NOMO-1 (cell line): ENCODE measurements around the gene WDR73.

Experiments used
- DNase-seq, 2 experiments: peaks; one replicate each; lab custom pipeline; 2025; ENCODE audit not compliant: unreplicated experiment in 2 of 2; lab: John Stamatoyannopoulos, UW

Gene WDR73

DNA sequence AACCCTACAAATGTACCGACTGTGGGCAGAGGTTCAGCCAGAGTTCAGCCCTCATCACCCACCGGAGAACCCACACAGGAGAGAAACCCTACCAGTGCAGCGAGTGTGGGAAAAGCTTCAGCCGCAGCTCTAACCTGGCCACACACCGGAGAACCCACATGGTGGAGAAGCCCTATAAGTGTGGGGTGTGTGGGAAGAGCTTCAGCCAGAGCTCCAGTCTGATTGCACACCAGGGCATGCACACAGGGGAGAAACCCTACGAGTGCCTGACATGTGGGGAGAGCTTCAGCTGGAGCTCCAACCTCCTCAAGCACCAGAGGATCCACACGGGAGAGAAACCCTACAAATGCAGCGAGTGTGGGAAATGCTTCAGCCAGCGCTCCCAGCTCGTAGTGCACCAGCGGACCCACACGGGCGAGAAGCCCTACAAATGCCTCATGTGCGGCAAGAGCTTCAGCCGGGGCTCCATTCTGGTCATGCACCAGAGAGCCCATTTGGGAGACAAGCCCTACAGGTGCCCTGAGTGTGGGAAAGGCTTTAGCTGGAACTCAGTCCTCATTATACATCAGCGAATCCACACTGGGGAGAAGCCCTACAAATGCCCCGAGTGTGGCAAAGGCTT, 32.6 kb downstream of the WDR73 start:
- no peak for DNase-seq

DNA sequence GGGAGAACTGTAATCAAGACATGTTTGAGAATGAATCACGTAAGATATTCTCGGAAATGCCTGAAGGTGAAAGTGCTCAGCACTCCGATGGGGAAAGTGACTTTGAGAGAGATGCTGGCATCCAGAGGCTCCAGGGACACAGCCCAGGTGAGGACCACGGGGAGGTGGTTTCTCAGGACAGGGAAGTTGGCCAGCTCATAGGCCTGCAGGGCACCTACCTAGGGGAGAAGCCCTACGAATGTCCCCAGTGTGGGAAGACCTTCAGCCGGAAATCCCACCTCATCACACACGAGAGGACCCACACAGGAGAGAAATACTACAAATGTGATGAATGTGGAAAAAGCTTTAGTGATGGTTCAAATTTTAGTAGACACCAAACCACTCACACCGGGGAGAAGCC, 33.5 kb downstream of the WDR73 start:
- no peak for DNase-seq

DNA sequence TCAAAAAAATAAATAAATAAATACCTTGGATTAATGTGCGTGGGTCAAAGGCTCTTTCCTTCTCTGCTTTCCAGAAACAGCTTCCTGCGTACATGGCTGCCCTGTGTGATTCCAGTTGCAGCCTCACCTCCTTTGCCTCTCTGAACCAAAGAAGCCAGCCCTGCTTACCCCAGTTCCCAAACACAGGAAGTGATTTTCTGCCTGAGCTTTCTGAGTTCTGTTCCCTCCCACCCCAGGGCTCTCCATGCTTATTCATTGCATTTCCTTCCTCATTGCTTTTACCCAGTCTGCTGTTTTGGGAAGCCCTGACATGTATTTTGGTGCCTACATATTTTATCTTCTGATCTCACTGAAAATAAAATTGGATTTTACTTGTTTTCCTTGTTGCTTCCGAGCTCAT, 37.8 kb downstream of the WDR73 start:
- peak; percentile 41 to 44 for DNase-seq

DNA sequence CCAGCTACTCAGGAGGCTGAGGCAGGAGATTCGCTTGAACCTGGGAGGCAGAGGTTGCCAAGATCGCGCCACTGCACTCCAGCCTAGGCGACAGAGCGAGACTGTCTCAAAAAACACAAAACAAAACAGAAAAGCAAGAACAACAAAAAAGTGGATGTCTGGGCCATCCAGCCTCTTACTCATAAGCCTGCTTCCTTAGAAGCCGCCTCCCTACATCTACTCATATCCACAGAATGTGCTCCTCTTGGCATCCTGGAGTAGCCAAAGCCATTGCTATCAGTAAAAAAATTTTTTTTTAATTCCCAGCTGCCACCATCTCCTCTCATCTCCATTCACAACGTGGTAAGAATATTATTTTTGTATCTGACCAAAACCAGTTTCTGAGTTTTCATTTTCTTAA, 42.5 kb downstream of the WDR73 start:
- no peak for DNase-seq

DNA sequence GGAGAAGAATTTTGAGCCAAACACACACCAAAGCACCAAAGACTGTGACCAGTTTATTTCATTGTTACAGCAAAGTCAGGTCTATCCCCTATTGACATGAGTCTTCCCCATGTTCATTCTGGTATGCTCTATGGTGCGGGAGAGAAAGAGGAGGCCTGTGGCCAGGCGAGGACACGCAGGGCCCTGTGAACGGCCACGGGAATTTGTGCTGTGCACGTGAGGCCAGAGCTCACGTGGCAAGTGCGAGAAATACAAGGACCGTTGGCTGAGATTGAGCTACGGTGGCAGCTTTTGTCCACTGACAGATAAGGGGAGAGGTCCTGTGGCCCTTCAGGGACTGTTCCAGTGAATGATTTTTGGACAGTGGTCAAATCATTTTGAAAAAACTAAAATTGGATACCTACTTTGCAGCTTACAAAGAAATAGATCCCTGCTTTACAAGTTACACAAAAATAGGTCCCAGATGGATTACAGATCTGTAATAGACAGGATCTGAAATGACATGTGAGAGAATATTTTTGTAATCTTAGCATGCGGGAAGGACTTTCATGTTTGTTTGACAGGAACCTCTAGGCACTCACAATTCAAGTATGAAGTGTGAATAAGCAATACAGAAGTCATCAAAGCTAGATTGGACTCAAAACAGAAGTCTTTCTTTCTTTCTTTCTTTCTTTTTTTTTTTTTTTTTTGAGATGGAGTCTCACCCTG, 44.1 kb downstream of the WDR73 start:
- no peak for DNase-seq

DNA sequence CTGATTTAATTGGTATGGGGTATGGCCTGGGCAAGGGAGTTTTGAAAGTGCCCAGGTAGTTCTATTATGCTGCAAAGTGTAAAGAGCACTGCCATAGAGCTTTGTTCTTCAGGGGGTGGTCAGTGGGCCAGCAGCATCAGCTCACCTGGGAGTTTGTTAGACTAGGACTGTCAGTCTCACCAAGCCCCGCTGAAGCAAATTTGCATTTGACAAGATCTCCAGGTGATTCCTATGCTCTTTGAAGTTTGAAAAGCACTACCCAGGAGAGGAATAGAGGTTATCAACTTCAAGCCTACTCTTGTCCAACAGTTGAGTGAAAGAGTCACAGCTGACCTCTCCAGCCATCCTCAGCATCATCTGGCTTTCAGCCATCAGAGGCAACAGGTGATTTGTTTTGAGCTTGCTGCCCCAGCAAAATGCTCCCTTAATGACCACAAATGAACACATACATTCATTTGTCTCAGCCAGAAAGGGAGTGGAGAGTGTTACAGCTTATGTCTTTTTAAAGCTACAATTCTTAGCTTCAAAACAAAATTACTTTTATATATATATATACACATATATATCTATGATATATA, 45.3 kb downstream of the WDR73 start:
- no peak for DNase-seq

DNA sequence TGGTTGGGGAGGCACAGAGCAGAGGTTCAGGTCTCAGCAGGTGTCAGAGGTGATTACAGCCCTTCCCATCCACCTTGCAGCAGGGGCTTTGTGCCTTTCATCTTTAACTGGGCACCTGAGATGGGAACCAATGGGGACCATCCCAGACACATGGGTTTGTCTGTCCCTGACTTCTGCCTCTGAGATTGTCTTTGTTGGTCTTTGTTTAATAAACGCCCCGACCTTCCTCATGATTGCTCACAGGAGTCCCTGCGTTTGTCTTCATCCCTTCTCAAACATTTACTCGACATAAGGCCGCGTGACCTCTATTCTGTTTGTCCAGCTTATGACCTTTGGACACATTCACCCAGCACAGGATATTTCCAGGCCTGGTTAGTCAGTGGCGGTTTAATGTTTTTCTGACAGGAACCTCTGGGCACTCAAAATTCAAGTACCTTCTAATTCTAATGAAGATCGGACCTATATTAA, 47.4 kb downstream of the WDR73 start:
- no peak for DNase-seq

DNA sequence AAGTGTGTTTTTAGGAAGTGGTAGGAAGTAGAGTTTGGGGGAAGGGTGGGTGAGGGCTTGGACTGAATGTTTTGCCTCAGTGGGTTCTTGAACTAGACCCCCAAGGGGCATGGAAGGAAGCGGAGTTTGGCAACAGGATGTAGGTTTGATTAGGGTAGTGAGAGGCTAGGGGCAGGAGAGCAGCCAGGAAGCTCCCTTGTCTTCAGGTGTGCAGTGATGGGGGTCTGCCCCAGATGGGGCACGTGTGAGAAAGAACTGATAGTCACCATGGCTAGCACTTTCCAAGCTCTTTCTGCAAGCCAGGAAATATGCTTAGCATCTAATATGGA, 48.6 kb downstream of the WDR73 start:
- DNase-seq, result no peak

DNA sequence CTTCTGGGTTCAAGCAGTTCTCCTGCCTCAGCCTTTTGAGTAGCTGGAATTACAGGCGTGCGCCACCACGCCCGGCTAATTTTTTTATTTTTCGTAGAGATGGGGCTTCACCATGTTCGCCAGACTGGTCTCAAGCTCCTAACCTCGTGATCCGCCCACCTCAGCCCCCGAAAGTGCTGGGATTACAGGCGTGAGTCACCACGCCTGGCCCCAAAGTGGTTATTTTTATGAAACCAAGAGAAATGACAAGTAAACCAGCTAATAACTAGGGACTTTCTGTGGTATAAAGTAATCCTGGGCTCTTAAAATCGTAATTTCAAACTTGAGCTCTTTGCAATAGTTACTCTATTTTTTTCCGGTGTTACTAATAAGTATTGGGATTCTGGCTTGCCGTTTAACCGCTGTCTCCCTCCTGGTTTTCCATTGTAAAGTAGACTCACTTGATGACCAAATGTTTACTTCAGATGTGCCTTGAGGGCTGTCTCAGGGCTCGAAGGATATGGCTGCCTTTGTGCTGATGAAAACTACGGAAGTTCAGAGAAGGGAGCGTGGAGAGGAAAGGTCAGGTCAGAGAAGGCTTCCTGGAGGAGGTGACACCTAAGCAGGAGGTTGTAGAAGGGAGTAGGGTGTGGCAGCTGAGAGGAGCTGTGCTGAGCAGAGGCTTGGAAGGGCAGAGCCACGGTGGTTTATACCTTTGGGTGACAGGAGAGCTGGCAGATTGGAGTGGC, 49.1 kb downstream of the WDR73 start:
- no peak for DNase-seq

DNA sequence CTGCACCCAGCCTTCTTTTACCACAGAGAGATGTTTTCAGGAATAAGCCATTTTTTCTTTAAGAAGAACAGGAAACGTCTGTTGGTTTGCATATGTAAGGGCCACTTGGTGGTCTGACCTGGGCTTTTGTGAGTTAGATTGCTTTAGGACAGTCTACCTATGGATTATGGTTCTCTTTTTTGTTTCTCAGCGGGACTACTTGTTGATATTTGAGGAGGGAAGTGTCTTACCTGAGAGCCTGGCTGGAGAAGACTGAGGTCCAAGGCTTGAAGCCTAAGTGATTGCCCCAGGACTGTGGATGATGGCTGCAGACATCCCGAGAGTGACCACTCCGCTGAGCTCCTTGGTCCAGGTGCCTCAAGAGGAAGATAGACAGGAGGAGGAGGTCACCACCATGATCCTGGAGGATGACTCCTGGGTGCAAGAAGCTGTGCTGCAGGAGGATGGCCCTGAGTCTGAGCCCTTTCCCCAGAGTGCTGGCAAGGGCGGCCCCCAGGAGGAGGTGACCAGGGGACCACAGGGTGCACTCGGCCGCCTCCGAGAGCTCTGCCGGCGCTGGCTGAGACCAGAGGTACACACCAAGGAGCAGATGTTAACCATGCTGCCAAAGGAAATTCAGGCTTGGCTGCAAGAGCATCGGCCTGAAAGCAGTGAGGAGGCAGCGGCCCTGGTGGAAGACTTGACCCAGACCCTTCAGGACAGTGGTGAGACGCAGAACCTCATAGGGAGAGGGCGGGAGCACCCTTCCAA, 50.3 kb downstream of the WDR73 start:
- DNase-seq, result no peak

DNA sequence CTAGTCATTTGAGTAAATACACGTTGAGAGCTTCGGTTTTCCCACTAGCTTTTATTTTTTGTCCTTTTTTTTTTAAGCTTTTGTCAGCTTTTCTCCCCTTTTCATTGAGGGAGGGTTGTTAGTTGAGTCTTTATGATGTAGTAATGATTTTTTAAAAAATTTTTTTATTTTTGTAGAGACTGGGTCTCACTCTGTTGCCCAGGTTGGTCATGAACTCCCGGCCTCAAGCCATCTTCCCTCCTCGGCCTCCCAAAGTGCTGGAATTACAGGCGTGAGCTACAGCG, 52.6 kb downstream of the WDR73 start:
- DNase-seq, result no peak

DNA sequence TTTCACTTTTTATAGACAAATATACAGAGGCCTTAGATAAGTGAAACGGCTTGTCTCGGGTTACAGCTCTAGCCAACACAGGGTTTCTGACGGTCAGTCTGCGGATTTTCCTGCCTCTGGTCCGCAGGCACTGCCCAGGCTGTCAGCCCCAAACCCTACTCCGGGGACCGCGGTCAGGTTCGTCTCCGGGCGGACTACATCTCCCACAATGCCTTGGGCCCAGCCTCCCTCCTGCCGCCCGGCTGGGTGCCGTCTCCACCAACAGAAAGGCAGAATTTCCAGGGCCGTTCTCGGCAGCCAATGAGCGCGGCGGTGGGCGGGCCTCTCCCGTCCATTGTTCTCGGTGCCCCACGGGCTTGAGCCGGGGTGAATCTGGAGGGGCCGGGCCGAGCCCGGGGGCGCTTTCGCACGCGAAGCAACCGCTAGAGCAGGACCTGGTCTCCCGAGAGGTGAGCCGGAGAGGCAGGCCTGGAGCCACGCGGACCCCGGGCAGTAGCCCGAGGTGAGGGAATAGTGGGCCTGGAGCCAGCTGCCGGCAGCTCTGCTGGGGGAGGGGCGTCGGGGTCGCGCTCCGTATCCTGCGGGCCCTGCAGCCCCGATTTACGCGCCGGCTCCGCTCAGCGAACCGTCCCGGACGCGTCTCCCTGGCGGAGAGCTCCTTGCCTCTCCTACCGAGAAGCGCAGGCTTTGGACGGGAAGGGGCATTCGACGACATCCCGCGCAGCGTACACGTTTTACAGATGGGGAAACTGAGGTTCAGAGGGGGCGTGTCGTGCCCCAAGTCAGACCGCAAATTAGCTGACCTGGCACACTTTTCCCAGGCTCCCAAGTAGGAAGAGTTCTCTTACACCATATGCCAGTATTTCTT, 53.2 kb downstream of the WDR73 start, which contains the start of gene ZSCAN2:
Gene ZSCAN2, plus strand, starts transcription at position 323 of the 868 bp plus-strand sequence. CDS start 2,919 bp downstream, outside the sequence.
- peak; percentile 94 to 97 for DNase-seq

DNA sequence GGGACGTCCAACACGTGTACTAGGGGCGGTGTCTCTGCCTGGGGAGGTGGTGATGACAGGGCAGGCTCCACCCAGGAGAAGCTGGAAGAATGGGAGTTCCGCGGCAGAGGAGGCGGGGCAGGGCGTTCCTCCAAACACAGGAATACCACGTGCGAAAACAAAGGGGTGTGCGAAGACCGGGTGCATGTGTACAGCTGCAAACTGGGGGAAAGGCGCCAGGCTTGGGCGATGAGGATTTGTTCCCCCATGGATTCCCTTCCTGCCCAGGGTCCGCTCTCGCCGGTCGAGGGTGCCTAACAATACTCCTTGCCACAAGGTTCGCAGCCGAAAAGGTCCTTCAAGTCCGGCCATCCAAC, 53.8 kb downstream of the WDR73 start:
- peak; percentile 74 to 77 for DNase-seq

DNA sequence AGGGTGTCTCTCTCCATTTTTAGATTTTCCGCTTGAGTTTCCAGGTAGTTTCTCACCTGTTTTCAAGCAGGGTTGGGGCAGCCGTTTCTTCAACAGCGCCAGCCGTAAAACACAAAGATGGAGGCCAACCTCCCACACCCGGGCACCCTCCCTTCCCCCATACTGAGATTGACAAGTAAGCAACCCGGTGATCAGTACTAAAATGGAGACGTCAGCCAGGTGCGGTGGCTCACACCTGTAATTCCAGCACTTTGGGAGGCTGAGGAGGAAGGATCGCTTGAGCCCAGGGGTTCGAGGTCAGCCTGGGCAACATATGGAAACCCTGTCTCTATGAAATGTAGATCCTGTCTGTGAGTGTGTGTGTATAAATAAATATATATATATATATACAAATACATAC, 54.2 kb downstream of the WDR73 start:
- DNase-seq, result no peak

DNA sequence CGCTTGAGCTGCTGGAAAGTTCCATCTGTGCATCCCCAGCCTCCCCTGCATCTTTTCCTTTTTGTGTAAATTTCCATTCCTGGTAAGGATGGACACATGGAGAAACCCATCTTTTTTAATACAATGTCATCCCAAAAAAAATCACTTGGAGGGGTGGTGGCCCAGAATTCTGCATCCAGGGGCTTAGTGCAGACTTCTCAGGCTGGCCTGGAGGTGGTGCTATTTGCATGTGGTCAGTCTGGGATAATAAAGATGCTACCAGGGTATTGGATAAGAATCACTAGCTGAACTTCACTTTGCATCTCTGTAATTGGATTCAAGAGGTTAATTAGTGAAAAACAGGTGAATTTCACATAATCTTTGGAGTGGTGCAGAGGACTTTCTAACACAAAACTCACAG, 55.1 kb downstream of the WDR73 start:
- peak; percentile 55 to 65 for DNase-seq

DNA sequence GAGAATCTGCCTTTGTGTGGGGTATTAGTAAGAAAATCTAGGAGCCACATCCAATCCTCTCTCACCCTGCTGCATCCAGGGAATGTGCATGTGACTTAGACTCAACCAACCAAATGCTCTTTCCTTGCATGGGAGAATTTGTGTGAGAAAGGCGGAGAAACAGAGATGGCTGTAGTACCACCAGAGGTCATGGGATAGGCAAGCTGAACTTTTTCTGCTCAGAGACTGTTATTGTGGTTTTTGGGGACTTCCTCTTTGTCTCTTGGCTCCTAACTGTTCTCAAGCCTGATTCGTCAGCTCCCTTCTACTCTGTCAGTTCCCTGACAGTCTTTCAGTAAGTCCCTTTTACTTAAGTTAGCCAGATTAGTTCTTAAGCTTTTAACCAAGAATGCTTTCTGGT, 55.8 kb downstream of the WDR73 start:
- DNase-seq, result peak; percentile 86 to 96

DNA sequence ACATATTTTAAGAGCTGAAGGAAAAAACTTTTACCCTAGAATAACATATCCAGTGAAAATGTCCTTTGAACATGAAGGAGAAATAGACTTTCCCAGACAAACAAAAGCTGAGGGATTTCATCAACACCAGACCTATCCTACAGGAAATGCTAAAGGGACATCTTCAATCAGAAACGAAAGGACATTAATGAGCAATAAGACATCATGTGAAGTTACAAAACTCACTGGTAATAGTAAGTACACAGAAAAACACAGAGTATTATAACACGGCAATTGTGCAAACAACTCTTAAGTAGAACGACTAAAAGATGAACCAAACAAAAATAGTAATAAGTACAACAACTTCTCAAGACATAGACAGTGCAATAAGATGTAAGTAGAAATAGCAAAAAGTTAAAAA, 56.8 kb downstream of the WDR73 start:
- no peak for DNase-seq

DNA sequence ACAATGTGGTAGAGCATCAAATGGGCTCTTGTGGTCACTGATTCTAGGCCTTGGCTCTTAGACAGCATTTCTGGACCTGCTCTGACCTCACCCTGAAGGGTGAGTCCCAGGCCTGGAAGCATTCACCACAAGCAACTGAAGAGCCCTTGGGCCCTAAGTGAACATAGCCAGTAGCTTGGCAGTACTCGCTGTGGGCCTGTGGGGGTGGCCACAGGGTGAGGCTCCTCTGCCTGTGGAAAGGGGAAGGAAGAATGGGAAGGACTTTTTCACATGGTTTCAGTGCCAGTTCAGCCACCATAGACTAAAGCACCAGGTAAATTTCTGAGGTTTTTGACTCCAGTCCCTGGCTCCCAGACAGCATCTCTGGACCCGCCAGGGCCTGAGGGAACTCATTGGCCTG, 58.4 kb downstream of the WDR73 start:
- peak; percentile 56 to 71 for DNase-seq

DNA sequence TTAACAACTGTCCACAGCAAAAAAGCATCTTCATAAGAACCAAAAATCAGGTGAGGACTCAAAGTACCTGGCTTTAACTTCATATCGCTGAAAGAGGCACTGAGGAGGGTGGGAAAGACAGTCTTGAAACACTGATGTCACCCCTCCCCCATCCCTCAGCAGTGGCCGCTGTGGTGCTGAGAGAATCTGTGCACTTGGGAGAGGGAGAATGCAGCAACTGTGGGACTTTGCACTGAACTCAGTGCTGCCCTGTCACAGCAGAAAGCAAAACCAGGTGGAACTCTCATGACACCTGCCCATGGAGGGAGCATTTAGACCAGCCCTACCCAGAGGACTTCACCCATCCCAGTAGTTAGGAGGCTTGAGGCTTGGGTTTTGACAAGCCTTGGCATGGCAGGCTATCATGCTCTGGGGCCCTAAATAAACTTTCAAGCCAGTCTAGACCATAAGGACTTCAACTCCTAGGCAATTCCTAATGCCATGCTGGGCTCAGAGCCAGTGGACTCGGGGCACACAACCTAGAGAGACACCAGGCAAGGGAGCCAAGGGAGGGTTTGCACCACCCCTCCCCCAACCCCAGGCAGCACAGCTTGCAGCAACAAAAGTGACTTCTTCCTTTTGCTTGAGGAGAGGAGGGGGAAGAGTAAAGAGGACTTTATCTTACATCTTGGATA, 59.3 kb downstream of the WDR73 start:
- peak; percentile 22 to 54 for DNase-seq

DNA sequence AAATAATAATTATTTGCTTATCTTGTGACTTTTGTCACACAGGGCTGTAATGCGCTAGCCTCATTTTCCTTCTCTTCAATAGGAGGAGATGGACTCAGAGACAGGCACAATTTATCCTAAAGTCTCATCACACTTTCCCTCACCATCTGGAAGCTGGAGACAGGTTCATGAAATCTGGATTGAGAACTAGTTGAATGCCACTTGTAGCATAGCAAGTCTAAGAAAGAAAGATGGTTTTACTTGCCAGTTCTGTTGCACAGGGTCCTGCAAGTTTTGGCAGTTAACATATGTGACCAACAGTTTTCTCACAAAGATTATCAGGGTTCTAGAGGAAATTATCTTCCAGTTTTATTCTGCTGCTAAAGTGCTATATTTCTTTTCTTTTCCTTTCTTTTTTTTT, 62.3 kb downstream of the WDR73 start:
- DNase-seq, result no peak
